Right lobe of liver (tissue), 6 donors: ENCODE results near the gene CELF2. TPM values are rescaled to one million over a fixed set of nuclear protein-coding genes. Genes with fewer than 3 reads are reported as not detected.

Experiments used
- ATAC-seq, 4 donors: fragments of 200-7000 bp; cut with Tn5 transposase; one replicate each; pipeline ENCODE4 v1.9.1; 2020; ENCODE audit warnings: mild to moderate bottlenecking in 4 of 4, moderate library complexity in 4 of 4
- DNase-seq, 3 donors: peaks; one replicate each; pipeline ENCODE4 v3.0.0-alpha.2; 2020
- H3K27ac ChIP-seq, 3 donors: fragments of 200-600 bp; one replicate each; pipeline ENCODE4 v1.8.0; 2022
- H3K27me3 ChIP-seq, 2 donors: fragments of 200-600 bp; one replicate each; pipeline ENCODE4 v1.8.0; 2022
- H3K36me3 ChIP-seq, 4 donors: fragments of 200-600 bp; sonication (generic) in 1 of 4; one replicate each; pipeline versions ENCODE4 v1.5.1 to v1.8.0; 2017 to 2022; ENCODE audit warnings: control low read depth in 1 of 4
- H3K4me1 ChIP-seq, 4 donors: fragments of 200-600 bp; sonication (generic) in 1 of 4; one replicate each; pipeline versions ENCODE4 v1.5.1 to v1.8.0; 2017 to 2022; ENCODE audit warnings: control low read depth in 1 of 4
- H3K4me3 ChIP-seq, 3 donors: fragments of 200-600 bp; one replicate each; pipeline ENCODE4 v1.8.0; 2022
- H3K9me3 ChIP-seq, 4 donors: fragments of 200-600 bp; sonication (generic) in 1 of 4; one replicate each; pipeline versions ENCODE4 v1.5.1 to v1.8.0; 2017 to 2022; ENCODE audit warnings: control low read depth in 1 of 4
- CTCF ChIP-seq, 4 donors: fragments of 200-600 bp in 3 of 4; fragments of 450-650 bp in 1 of 4; IDR thresholded peaks; one replicate each; pipeline versions ENCODE4 v1.5.1 to v1.8.0; 2016 to 2022; ENCODE audit warnings: antibody characterized with exemption in 4 of 4, mild to moderate bottlenecking in 2 of 4
- POLR2A ChIP-seq: fragments of 450-650 bp; IDR thresholded peaks from one replicate; pipeline ENCODE4 v1.6.1; 2017; ENCODE audit warnings: antibody characterized with exemption, mild to moderate bottlenecking
- WGBS: methylation state at CpG from one replicate; pipeline ENCODE4 v1.1.6; 2018; ENCODE audit warnings: low coverage, low lambda C conversion rate; ENCODE audit not compliant: insufficient coverage; ENCODE audit errors: missing lambda C conversion rate; 5-methylcytosine and 5-hydroxymethylcytosine counted together
- intact Hi-C, 2 donors: fragments of 100-400 bp; cut with DNase I; formaldehyde crosslinking; loops; one replicate each; pipeline versions ENCODE4 v1.11.2 to v1.14.1; 2022
- total RNA-seq, 6 experiments: library from RNA; depleted of rRNA in 2 of 6; stranded (reverse); fragments of >200 nt in 2 of 6; fragmentation: NEBNext Ultra II Directional in 3 of 6; extraction: Animal tissue kit (Norgen Biotek cat#: 25700) in 3 of 6; gene quantifications; one replicate each; pipeline versions ENCODE4 v1.1.0 to v1.2.4, GENCODE V29; 2016 to 2023
- donor health status: DM: no; HTN: yes; CAD: no.
- donor health status: DM: no; HTN: no; CAD: no.
- donor health status: DM: no; HTN: no; CAD: no.
- donor health status: DM: no; HTN: yes; CAD: no.
- donor health status: DM: no; HTN: yes; CAD: no.

CELF2 gene
- total RNA-seq, 6 experiments from 2014 or later, result 2.4 to 6.2 (median 3.7) TPM

GRCh38 chr10:11304906-11305585 is 287.4 kb downstream of the CELF2 start:
- no peaks in the 10 kb centered on the region for H3K4me1 ChIP-seq
- H3K27ac ChIP-seq, result no peak overlapping the region
- H3K9me3 ChIP-seq, result no peaks in the 10 kb centered on the region
- H3K27me3 ChIP-seq, result no peaks in the 10 kb centered on the region
- intact Hi-C loops, result no loop called here
- ATAC-seq (no peak), DNase-seq (no peak)
- WGBS, result 70% methylated on average over 5 of the region's 11 CpGs
- H3K36me3 ChIP-seq, result no peaks in the 10 kb centered on the region
- no peak overlapping the region for H3K4me3 ChIP-seq
- TF ChIP-seq POLR2A (no peak), CTCF (IDR thresholded peaks at IDR 0.05) (no peak)

- ATAC-seq, result no peak
- H3K36me3 ChIP-seq, result no peaks in the 10 kb centered on the region
- H3K4me3 ChIP-seq, result no peak overlapping the region
- H3K4me1 ChIP-seq, result no peaks in the 10 kb centered on the region
- no peaks in the 10 kb centered on the region for H3K9me3 ChIP-seq
- H3K27ac ChIP-seq, result no peak overlapping the region
- intact Hi-C loops, result no loop called here
- no peak for DNase-seq
- TF ChIP-seq POLR2A (no peak), CTCF (IDR thresholded peaks at IDR 0.05) (no peak)
- no peaks in the 10 kb centered on the region for H3K27me3 ChIP-seq
- 43% methylated on average over 8 of the region's 13 CpGs for WGBS
Measured at GRCh38 chr10:11305825-11306593, 288.3 kb downstream of the CELF2 start.

GRCh38 chr10:11307004-11307403 is 289.3 kb downstream of the CELF2 start:
- H3K36me3 ChIP-seq, result no peaks in the 10 kb centered on the region
- DNase-seq (no peak), ATAC-seq (no peak)
- no peaks in the 10 kb centered on the region for H3K9me3 ChIP-seq
- TF ChIP-seq CTCF (IDR thresholded peaks at IDR 0.05), result no peak
- no peak for TF ChIP-seq POLR2A
- no peaks in the 10 kb centered on the region for H3K27me3 ChIP-seq
- no peak overlapping the region for H3K4me3 ChIP-seq
- no peaks in the 10 kb centered on the region for H3K4me1 ChIP-seq
- no peak overlapping the region for H3K27ac ChIP-seq
- intact Hi-C loops, result no loop called here
- WGBS, result no CpG with 5 or more reads among the region's 6 CpGs

- Histone ChIP-seq H3K4me1 (no peaks in the 10 kb centered on the region), H3K4me3 (no peak overlapping the region), H3K9me3 (no peaks in the 10 kb centered on the region), H3K27ac (no peak overlapping the region), H3K27me3 (no peaks in the 10 kb centered on the region), H3K36me3 (no peaks in the 10 kb centered on the region)
- DNase-seq (no peak), ATAC-seq (no peak)
- TF ChIP-seq CTCF (IDR thresholded peaks at IDR 0.05), result no peak
- TF ChIP-seq POLR2A, result no peak
- intact Hi-C loops, result no loop called here
- 50% methylated on average over 1 of the region's 1 CpG for WGBS
Measured at GRCh38 chr10:11307937-11308336, 290.3 kb downstream of the CELF2 start.
